GM12801 (cell line): ENCODE data around the gene TSPAN2.

ENCODE experiments used
- TF ChIP-seq, protein P1 (sequence below): IDR thresholded peaks from one replicate; pipeline ENCODE4 v1.5.1; 2011; ENCODE audit warnings: control low read depth; ENCODE audit not compliant: insufficient read length; ENCODE audit errors: extremely low read depth

TSPAN2 gene

DNA sequence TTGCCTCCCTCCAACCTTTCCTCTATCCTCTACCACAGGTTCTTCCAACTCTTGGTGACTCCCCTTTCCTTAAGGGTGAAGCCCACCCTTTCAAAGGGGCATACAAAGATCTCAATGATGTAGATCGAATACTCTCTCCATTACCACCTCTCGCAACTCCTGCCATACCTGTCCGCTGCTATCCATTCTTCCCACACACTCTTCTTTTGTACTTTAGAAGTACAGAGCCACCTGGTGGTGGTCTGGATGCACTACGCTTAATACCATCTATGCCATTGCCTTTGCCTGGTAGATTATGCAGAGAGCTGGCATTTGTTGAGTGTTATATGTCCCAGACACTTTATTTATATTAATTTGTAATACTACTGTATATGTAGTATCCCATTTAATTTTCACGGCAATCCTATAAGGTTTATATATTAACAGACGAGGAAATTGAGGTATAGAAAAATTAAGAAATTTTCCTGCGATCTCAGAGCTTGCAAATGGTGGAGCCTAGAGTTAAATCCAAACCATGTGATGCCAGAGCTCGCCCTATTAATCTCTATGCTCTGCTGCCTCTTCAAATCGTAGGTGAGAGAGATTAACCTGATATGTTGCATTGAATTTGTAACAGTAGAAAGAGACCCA is 36.7 kb downstream of the TSPAN2 start:
- TF ChIP-seq, protein P1, sequence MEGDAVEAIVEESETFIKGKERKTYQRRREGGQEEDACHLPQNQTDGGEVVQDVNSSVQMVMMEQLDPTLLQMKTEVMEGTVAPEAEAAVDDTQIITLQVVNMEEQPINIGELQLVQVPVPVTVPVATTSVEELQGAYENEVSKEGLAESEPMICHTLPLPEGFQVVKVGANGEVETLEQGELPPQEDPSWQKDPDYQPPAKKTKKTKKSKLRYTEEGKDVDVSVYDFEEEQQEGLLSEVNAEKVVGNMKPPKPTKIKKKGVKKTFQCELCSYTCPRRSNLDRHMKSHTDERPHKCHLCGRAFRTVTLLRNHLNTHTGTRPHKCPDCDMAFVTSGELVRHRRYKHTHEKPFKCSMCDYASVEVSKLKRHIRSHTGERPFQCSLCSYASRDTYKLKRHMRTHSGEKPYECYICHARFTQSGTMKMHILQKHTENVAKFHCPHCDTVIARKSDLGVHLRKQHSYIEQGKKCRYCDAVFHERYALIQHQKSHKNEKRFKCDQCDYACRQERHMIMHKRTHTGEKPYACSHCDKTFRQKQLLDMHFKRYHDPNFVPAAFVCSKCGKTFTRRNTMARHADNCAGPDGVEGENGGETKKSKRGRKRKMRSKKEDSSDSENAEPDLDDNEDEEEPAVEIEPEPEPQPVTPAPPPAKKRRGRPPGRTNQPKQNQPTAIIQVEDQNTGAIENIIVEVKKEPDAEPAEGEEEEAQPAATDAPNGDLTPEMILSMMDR = no peak

GRCh38 chr1:115051850-115052249 is 37.5 kb downstream of the TSPAN2 start:
- TF ChIP-seq, protein P1 = no peak

GRCh38 chr1:115046751-115047150 is 42.6 kb downstream of the TSPAN2 start:
- TF ChIP-seq, protein P1 = no peak

- TF ChIP-seq, protein P1 = no peak
Observed at GRCh38 chr1:115041654-115042053, 47.6 kb downstream of the TSPAN2 start.

GRCh38 chr1:115040501-115040900 is 48.8 kb downstream of the TSPAN2 start:
- TF ChIP-seq, protein P1 = no peak

- TF ChIP-seq, protein P1 = no peak
Observed at GRCh38 chr1:115036814-115037507, 52.3 kb downstream of the TSPAN2 start.

GRCh38 chr1:115035652-115036051 is 53.7 kb downstream of the TSPAN2 start:
- TF ChIP-seq, protein P1 = no peak
